ENCODE measurements around the gene KIR2DL4. TPM values are rescaled to one million over a fixed set of nuclear protein-coding genes. Genes with fewer than 3 reads are reported as not detected.
"Not testable (repeated sequence)": the region's sequence is repeated elsewhere in the genome, so short reads cannot be mapped to it uniquely, and the experiment has no call there.

Gene KIR2DL4
- total RNA-seq, 1 donor from 2014 or later = 0.38 TPM

DNA sequence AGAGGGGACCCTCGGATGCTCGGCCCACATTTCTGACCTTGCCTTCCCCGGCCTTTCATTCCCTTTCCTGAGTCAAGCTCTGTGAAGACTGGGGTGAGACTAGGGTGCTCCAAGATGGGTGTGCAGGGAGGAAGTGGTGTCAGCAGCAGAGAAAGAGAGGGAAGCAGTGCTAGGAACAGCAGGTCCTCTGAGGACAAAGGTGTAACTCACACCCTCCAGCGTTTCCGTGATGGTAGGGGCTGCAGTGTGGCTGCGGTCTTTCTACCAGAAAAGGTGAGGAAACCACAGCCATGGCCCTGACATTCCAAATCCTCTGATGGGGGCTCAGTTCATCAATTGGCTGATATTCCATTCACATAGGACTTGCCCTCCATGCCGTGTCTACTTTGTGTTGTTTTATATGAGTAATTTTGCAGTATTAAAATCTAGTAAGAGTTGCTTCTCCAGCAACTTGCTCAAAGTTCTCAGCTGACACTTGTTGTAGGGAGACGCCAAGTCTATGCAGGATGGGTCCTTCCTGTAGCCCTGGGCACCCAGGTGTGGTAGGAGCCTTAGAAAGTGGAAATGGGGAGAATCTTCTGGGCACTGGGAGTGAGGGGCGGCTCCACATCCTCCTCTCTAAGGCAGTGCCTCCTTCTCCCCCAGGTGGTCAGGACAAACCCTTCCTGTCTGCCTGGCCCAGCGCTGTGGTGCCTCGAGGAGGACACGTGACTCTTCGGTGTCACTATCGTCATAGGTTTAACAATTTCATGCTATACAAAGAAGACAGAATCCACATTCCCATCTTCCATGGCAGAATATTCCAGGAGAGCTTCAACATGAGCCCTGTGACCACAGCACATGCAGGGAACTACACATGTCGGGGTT, 14.5 kb downstream of the KIR2DL4 start:
- DNase-seq (no peak), ATAC-seq (no peak)
- H3K4me3 ChIP-seq = no peak overlapping the region

GRCh38 chr19:54824416-54824815, 21.0 kb downstream of the KIR2DL4 start:
- H3K27me3 ChIP-seq (ENCODE audit: low read depth); H3K9me3 ChIP-seq; H3K36me3 ChIP-seq; DNase-seq; H3K4me1 ChIP-seq; intact Hi-C loops (cut with DNase I); H3K4me3 ChIP-seq; ATAC-seq; H3K27ac ChIP-seq: not testable (repeated sequence)

More for the DNA sequence above, 14.5 kb downstream of the KIR2DL4 start:
- Histone ChIP-seq H3K27me3 (ENCODE audit: low read depth) (no peaks in the 10 kb centered on the region), H3K9me3 (no peaks in the 10 kb centered on the region), H3K36me3 (no peaks in the 10 kb centered on the region), H3K27ac (no peak overlapping the region), H3K4me1 (no peaks in the 10 kb centered on the region)
- TF ChIP-seq, protein P1, sequence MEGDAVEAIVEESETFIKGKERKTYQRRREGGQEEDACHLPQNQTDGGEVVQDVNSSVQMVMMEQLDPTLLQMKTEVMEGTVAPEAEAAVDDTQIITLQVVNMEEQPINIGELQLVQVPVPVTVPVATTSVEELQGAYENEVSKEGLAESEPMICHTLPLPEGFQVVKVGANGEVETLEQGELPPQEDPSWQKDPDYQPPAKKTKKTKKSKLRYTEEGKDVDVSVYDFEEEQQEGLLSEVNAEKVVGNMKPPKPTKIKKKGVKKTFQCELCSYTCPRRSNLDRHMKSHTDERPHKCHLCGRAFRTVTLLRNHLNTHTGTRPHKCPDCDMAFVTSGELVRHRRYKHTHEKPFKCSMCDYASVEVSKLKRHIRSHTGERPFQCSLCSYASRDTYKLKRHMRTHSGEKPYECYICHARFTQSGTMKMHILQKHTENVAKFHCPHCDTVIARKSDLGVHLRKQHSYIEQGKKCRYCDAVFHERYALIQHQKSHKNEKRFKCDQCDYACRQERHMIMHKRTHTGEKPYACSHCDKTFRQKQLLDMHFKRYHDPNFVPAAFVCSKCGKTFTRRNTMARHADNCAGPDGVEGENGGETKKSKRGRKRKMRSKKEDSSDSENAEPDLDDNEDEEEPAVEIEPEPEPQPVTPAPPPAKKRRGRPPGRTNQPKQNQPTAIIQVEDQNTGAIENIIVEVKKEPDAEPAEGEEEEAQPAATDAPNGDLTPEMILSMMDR (IDR thresholded peaks at IDR 0.05) = no peak
- intact Hi-C loops (cut with DNase I) = no loop called here

DNA sequence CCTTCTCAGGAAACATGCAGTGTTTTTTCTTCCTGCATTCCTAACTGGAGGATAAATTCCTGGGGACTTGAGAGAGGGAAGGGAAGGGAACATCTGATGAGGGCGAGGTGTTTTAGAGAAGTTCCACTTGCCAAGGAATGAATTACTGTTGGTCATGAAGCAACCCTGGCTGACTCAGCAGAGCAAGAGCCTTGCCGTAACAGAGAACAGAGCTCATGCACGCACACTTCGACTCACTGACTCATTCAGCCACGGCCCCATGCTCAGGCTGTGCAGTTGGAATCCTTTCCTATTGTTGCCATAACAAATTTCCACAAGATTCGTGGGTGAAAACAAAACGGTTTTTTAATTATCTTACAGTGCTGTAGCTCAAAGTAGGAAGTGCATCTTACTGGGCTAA, 21.9 kb downstream of the KIR2DL4 start:
- H3K4me3 ChIP-seq; H3K36me3 ChIP-seq; H3K27me3 ChIP-seq (ENCODE audit: low read depth); ATAC-seq; H3K27ac ChIP-seq; H3K4me1 ChIP-seq; H3K9me3 ChIP-seq; intact Hi-C loops (cut with DNase I): not testable (repeated sequence)
- DNase-seq = peak; percentile 46

GRCh38 chr19:54828064-54828463, 24.7 kb downstream of the KIR2DL4 start:
- H3K36me3 ChIP-seq; H3K27me3 ChIP-seq (ENCODE audit: low read depth); H3K4me1 ChIP-seq; H3K4me3 ChIP-seq; intact Hi-C loops (cut with DNase I); DNase-seq; H3K9me3 ChIP-seq; H3K27ac ChIP-seq; ATAC-seq: not testable (repeated sequence)

DNA sequence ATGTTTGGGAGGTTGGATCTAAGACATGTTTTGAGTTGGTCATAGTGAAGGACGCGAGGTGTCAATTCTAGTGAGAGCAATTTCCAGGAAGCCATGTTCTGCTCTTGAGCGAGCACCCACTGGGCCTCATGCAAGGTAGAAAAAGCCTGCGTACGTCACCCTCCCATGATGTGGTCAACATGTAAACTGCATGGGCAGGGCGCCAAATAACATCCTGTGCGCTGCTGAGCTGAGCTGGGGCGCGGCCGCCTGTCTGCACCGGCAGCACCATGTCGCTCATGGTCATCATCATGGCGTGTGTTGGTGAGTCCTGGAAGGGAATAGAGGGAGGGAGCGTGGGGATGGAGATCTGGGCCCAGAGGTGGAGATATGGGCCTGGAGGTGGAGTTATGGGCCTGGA, 29.1 kb downstream of the KIR2DL4 start, which contains the start of gene KIR2DS4:
Gene KIR2DS4 (plus strand): TSS at position 181 of the 400 bp plus-strand sequence.
- H3K27ac ChIP-seq; H3K27me3 ChIP-seq (ENCODE audit: low read depth); ATAC-seq; H3K9me3 ChIP-seq; intact Hi-C loops (cut with DNase I); H3K36me3 ChIP-seq; DNase-seq; H3K4me3 ChIP-seq; H3K4me1 ChIP-seq: not testable (repeated sequence)

DNA sequence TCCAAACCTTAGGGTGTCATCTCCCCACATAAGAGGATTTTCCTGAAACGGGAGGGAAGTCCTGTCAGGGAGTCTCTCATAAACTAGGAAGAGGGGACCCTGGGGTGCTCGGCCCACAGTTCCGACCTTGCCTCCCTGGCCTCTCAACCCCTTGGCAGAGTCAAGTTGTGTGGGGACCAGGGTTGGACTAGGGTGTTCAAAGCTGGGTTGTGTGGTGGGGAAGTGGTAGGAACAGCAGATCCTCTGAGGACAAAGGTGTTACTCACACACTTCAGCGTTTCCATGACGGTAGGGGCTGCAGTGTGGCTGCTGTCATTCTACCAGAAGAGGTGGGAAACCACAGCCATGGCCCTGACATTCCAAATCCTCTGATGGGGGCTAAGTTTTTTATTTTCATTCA, 31.7 kb downstream of the KIR2DL4 start:
- ATAC-seq = peak in 1 of 2 donors; percentile 27
- intact Hi-C loops (cut with DNase I); H3K4me3 ChIP-seq; H3K9me3 ChIP-seq; DNase-seq; H3K36me3 ChIP-seq; H3K27me3 ChIP-seq (ENCODE audit: low read depth); H3K27ac ChIP-seq; H3K4me1 ChIP-seq: not testable (repeated sequence)

- ATAC-seq; H3K36me3 ChIP-seq; intact Hi-C loops (cut with DNase I); H3K4me3 ChIP-seq; H3K27me3 ChIP-seq (ENCODE audit: low read depth); H3K27ac ChIP-seq; DNase-seq; H3K4me1 ChIP-seq; H3K9me3 ChIP-seq: not testable (repeated sequence)
Observed at GRCh38 chr19:54837522-54837921, 34.1 kb downstream of the KIR2DL4 start.

GRCh38 chr19:54843171-54843570, 39.8 kb downstream of the KIR2DL4 start:
- H3K4me1 ChIP-seq; H3K27me3 ChIP-seq (ENCODE audit: low read depth); H3K9me3 ChIP-seq; H3K4me3 ChIP-seq; H3K27ac ChIP-seq; intact Hi-C loops (cut with DNase I); H3K36me3 ChIP-seq; ATAC-seq; DNase-seq: not testable (repeated sequence)

DNA sequence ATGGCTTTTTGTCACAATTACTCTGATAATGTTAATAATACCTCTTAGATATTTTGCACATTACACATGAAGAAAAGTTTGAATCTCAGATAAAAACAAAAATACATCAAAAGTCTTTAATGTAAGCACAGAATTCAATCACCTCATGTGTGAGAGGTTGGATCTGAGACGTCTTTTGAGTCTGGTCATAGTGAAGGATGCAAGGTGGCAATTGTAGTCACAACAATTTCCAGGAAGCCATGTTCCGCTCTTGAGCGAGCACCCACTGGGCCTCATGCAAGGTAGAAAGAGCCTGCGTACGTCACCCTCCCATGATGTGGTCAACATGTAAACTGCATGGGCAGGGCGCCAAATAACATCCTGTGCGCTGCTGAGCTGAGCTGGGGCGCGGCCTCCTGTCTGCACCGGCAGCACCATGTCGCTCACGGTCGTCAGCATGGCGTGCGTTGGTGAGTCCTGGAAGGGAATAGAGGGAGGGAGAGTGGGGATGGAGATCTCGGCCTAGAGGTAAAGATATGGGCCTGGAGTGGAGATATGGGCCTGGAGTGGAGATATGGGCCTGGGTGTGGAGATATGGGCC, 46.7 kb downstream of the KIR2DL4 start, which contains the start of gene KIR3DL2:
Gene KIR3DL2 (plus strand): TSS at position 383 of the 580 bp plus-strand sequence. CDS start 33 bp downstream, at position 416.
- DNase-seq; H3K4me3 ChIP-seq; H3K4me1 ChIP-seq; H3K9me3 ChIP-seq; H3K36me3 ChIP-seq; intact Hi-C loops (cut with DNase I); H3K27me3 ChIP-seq (ENCODE audit: low read depth); H3K27ac ChIP-seq; ATAC-seq: not testable (repeated sequence)
